HS-5 (cell line): ENCODE results near the gene FAM240A.

Source experiments
- DNase-seq: peaks from one replicate; pipeline ENCODE4 v3.0.0-alpha.2; 2012; ENCODE audit warnings: low read depth

The FAM240A gene

DNA sequence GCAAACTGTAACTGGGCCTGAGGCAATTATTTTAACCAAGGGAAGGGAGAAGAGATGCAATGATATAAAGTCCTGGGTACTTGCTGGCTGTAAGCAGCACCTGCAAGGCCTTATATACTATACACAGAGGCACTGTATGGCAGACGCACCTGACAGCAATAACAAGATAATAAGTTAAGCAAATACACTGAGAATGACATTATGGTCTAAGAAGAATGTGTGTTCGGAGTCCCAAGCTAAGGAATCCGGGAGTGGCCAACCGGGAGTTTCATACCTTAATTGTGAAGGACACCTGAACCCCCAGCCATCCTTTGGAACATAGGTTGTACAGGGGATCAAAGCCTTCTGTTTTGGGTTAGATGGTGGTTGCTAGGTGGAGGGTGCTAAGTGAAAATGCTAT lies 13.7 kb downstream of the FAM240A start:
- no peak for DNase-seq

DNA sequence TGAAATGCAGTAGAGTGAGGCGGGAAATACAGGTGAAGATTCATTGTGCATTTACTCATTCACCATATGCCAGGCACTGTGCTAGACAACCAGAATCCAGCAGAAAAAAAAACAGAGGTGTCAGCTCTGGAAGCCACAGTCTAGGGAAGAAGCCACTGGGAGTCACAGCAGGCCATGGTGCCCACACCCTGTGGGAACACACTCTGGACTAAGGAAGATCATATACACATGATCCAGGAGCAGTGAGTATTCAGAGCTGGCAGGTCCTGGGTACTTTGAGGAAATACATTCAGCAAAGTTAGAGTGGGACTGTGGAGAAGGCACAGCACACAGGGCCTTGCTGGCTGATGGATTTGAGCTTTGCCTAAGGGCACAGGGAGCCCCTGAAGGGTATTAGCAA lies 14.8 kb downstream of the FAM240A start:
- no peak for DNase-seq

DNA sequence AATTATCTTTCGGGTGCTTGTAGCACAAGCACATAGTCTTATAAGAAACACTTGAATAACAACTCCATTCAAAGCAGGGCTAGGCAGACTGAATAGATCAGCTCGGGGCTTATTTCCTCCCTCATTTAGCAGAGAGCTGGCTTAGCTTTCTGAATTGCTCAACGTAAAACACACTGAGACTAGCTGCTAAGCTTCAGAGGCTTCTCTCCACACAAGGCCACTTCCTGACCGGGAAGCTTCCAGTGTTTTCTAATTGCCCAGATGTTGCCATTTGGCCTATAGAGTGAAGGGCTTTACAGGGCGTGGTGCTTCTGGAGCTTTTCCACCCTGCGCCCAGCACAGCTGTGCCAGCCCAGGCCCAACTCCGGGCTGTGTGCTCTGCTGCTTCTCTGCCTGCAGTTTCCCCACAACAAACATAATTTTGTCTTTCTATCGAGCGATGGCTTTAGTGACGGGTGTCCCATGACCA lies 16.6 kb downstream of the FAM240A start:
- no peak for DNase-seq

DNA sequence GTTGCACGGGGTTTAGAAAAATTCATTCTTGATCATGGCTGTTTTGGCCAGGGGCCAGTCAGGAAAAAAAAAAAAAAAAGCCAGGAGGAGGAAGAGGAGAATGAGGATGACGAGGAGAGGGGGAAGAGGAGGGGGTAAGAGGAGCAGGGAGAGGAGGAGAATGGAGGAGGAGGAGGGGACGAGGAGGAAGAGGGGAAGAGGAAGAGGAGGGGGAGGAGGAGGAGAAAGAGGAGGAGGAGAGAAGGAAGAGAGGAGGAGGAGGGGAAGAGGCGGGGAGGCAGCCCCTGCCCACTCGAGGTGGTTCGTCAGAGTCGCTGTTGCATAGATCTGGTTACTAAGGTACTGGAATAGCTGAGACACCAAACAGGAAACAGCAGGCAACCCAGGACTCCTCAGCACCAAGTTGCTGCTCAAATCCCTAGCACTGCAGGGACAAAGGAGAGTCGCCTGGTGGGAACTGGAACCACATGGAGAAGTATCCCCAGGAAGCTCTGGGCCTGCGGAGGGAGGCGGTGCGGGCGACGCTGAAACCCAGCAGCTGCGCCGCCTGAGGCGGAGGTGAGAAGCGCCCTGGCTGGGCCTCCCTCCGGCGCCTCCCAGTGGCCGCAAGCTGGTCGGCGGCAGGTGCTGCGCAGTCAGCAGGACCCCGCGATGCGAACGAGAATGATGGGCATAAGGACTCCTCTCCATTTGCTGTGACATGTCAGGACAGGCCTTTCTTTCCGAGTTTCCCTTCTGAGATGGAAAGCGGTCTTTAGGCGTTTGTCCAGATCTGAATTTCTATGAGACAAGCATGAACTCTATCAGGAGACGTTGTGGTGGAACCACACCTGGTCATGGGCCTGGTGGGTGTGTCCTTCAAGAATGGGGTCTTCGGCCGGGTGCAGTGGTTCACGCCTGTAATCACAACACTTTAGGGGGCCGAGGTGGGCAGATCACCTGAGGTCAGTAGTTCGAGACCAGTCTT lies 17.5 kb downstream of the FAM240A start:
- no peak for DNase-seq

DNA sequence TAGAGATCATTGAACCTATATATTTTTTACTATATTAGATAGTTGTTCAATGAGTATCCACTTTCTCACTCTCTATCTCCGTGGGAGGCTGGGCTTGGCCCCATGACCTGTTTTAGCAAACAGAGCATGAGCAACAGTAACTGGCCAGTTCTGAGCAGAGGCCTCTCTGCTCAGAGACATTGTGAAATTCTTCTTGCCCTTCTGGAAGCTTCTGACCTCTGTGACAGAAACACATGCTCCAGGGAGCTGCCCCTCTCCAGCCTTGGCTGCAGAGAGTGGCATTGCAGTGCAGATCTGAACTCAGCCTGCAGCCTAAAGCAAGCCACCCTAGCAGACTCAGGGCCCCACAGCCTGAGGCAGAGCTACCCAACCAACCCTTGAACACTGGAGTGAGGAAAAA lies 20.5 kb downstream of the FAM240A start:
- DNase-seq = no peak

DNA sequence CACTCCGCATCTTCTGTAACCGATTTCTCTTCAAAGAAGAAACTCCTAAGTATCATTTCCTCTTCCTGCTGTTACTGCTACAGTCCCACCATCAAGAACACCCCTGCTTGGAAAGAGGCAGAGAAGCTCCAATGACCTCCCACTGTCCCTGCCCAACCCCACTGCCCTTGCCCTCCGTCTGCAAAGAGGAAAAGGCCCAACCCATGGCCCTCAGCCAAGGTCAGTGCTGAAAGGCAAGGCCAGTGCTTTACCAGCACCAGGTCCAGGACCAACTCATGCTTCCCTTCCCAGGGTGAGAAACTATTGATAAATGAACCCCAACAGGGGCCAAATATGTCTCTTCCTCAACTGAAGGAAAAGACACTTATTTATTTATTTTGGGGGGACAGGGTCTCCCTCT lies 22.5 kb downstream of the FAM240A start:
- DNase-seq = no peak

DNA sequence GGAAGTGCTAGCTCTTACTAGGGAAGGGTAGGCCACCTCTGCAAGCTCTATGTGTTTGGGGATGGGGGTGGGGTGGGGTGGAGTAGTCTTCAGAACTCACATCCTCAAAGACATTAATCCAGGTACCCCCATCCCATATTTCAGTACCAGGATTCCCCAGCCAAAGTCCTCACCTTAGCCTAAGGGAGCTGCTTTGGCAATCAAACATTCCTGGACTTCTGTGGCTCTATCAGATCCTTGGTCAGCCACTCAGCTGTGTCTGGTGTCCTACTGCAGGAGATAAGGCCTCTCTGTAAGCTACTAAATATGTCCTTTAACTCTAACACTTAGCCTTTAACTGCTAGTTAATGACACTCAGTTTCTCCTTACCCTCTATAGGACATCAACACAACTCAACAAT lies 26.9 kb downstream of the FAM240A start:
- no peak for DNase-seq

DNA sequence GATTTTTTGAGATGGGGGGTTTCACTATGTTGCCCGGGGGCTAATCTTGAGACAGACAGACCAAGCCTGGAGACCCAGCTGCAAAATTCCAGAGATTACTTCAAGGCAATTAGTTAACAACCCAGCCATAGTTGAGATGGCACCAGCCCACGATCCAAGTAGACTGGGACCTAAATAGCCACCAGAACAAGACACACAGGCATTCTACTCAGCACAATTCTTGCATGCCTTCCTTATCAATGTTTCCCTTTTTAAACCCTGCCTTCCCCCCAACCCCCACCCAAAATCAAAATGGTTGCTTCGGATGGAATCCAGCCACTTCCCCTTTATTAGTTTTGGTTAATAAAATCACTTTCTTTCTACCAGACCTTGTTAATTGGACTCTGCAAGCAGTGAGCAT lies 28.6 kb downstream of the FAM240A start:
- no peak for DNase-seq

DNA sequence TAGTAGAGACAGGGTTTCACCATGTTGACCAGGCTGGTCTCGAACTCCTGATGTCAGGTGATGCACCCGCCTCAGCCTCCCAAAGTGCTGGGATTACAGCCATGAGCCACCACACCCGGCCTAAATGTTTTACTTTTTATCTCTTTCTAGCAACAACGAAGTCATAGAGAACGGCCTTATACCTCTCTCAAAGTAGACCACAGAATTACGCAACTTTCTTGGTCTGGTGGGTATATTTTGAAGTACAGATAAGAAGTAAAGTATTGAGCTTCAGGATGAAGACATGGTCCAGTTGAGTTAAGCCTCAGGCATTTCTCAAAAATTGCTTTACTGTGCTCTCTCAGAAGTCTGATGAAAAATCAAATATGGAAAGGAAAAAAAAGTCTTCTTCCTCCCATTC lies 30.6 kb downstream of the FAM240A start:
- no peak for DNase-seq

DNA sequence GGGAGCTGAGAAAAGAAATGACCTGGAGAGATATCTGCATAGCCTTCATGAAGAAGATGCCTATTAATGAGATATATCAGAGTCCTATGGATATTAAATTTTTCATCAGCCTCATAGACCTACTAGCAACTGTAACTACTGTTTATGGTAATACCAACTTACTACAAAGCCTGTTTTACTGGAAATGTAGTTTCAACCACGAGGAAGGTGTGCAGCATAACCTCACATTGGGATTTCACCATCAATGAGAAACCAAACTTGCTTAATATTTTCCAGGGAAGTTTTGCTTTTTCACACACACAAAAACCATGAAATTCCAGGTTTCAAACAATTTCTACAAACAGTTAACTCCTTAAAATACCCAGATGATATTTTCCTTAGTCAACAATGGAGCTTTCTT lies 31.4 kb downstream of the FAM240A start:
- no peak for DNase-seq

DNA sequence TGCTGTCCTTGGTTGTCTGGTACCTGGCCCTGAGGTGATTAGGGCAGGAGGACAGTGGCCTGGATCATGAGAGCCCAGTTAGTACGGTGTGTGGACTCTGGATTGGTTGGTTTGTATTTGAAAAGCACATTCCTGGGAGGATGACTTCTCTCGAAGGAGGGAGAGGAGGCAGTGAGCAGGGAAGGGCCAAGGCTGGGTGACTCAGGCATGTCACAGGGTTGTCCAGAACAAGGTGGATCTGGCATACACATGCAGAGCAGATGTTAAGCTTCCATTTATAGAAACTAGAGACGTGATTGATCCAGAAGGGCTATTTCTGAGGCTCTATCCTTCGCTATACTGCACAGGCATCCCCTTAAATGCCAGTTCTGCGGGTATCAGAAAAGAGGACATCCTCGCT lies 34.4 kb downstream of the FAM240A start:
- peak; percentile 57 for DNase-seq

DNA sequence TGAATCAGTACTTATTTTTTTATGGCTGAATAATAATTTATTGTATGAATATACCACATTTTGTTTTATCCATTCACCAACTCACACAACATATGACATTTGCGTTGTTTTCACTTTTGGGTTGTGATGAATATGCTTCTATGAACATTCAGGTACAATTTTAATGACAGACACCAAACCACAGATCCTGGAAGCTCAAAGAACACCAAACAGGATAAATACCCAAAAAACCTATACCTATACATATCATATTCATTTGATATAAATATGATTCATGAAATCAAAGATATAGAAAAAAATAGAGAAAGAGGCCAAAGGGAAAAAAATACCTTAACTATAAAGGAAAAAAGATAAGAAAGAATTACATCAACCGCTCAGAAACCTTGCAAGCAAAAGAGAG lies 35.8 kb downstream of the FAM240A start:
- DNase-seq = no peak

DNA sequence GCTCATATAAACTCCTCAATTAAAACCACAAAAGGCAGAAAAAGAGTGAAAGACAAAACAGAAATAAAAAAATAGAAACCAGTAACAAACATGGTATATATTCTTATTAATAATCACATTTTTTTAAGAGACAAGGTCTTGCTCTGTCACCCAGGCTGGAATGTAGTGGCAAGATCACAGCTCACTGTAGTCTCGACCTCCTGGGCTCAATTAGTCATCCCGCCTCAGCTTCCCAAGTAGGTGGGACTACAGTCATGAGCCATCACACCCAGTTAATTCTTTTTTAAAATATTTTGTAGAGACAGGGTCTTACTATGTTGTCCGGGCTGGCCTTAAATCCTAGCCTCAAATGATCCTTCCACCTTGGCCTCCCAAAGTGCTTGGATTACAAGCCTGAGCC lies 37.1 kb downstream of the FAM240A start:
- no peak for DNase-seq

DNA sequence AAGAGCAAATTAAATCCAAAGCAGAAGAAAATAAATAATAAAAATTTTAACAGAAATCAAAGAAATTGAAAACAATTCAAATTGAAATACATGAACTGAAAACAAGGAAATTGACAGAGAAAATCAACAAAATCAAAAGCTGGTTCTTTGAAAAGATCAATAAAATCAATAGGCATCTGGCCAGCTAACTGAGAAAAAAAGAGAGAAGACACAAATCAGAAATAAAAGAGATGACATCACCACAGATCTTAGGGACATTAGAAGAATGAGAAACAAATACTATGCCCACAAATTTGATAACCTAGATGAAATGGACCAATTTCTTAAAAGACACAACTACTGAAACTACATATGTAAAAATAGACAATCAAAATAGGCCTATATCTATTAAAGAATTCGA lies 38.8 kb downstream of the FAM240A start:
- no peak for DNase-seq

DNA sequence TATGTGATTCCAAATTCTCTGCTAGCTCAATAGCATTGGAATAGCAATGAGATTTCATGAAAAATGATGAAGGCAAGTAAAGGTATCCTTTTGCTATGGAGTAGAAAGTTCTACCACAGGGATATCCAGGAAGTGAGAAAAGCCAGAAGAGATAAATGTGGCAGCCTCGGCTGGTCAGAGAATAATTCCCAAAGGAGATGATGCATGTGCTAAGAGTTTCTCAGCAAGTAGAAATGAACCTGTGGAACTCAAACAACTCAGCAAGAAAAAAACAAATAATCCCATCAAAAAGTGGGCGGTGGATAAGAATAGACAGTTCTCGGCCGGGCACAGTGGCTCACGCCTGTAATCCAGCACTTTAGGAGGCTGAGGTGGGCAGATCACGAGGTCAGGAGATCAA lies 42.9 kb downstream of the FAM240A start:
- no peak for DNase-seq

DNA sequence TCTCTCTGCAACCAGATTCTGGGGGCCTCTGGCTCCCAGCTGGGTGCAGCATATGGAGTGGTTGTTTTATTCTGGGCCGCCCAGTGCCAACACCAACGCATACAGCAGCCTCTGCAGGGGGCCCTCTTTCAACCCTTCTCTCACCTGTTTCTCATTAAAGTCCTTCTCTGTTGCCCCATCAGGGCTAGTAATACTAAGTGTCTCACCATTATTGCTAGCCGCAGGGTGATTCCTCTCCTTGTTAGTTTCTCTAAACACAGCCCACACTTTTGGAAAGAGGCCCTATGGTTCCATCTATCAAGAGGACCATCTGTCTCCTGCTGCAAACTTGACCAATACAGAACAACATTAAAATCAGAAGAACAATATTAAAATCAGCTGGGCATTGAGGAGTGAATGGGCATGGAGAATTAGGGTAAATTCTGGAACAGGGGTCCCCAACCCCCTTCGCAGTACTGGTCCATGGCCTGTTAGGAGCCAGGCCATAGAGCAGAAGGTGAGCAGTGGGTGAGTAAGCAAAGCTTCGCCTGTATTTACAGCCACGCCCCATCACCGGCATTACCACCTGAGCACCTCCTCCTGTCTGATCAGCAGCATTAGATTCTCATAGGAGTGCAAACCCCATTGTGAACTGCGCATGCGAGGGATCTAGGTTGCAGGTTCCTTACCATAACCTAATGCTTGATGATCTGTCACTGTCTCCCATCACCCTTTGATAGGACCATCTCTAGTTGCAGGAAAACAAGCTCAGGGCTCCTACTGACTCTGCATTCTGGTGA lies 44.6 kb downstream of the FAM240A start:
- no peak for DNase-seq

DNA sequence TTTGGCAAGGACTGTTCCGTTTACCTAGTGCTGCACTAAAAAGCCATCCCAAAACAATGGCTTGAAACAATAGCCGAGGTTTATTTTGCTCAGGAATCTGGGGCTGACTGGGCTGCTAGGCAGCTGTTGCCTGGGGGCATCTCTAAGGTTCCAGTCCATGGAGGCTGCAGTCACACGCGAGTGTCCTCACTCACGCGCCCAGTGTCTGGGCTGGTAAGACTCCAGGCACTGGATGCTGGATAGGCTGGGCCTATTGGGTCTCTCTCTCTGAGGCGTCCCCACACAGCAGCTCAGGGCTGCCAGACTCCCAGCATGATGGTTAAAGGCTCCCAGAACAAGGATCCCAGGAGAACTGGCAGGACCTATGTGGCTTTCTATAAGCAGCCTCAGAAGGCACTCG lies 47.0 kb downstream of the FAM240A start:
- DNase-seq = no peak

DNA sequence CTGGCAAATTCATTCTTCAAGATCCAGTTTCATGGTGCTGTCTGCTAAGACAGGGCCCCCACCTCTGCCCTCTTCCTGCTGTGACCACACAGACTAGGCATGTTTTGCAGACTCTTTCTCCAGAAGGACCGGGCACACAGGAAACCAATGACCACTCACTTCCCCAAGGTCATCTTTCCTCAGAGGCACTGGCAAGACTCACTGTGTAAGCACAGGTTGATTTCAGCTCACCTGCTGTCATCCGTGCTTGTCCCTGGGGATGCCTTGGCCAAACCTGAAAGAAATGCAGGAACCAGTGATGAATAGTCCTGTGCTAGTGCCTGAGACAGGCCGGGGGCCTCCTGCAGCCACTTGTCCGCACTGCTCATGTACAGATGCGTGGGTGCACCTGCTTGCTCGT lies 47.7 kb downstream of the FAM240A start:
- DNase-seq = no peak

DNA sequence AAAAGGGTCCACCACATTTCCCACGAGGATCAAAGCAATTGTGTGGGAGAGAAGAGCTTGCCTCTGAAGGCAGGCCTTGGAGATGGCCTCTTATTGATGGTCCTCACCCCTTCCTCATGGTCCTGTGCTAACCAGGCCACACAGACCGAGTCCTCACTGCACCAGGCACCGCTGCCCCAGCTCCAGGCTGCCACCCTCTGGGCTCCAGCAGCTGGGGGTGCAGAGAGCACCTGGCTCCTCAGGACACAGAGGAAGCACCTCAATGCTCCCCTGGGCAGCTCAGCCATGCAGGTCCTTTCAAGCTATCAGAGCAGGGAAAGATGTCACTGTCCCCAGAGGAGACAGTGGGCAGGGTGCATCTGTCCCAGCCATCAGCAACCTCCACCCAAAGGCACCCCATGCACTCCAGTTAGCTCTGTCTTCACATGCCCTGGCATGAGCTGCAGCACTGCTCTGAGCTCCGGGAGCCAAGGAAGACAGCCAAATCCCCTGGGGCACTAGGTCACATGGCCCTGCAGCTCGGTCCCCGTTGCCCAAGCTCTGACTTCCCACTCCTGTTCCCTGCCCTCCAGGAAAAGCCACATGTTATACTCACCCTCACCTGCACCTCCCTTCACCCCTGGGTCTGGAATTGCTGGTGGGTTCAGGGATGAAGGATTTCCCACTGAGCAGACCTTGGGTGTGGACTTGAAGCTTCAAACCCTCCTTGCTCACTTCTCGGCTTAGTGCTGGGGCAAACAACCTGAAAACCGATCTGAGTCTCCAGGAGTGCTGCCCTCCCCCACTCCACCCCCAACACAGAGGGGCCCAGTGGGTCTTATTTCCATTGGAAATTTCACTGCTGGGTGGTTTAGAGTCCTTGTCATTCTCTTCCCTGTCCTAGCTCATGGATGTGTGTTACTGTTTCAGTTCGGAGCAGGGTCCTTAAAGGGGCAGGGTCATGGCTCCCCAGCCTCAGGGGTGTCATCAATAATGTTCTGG lies 48.5 kb downstream of the FAM240A start:
- no peak for DNase-seq

DNA sequence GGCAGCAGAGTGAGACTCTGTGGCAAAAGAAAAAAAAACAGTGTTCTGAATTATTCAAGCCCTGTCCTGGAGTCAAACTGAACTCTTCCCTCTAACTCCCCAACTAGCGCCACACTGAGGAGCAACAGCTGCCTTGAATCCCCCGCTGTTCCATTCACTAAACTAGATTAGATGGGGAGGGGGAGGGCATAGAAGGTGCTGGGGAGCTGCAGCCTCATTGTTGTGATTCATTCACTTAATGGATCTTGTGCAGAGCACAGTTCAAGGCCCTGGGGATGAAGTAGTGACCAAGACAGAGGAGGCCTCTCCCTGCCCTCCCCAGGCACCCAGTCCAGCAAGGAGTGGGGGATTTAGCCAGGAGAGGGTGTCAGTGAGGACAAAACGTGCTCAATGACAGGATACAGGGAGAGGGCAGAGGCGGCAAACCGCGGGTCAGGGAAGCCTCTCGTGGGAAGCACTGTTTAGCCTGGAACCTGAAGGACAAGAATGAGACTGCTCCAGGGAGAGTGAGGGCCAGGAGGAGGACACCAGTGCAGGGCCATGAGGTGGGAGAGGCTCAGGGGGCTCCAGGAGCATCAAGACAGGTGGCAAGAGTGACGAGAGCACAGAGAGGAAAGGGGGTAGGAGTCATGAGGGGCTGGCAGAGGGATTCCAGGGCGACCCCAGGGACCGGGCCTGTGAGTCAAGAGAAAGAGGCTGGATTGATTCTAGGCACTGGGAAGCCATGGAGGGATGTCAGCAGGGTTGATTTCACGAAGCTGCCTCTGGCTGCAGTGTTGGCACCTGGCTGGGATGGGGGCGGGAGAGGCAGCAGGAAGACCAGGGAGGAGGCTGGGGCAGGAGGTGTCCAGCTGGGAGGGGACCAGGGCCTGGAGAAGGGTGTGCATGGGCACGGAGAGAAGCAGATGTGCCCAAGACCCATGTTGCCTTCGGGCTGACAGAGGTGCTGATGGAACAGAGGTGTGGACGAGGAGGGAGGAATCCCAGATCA lies 49.7 kb downstream of the FAM240A start:
- DNase-seq = no peak
